Measurements from ENCODE around the gene FCN1. TPM values are rescaled to one million over a fixed set of nuclear protein-coding genes. Genes with fewer than 3 reads are reported as not detected.

The FCN1 gene
- total and polyA plus RNA-seq, 2 of the 8 experiments (the other 6 are each of a cell fraction or from before 2014, with no cell fraction given), result not detected

DNA sequence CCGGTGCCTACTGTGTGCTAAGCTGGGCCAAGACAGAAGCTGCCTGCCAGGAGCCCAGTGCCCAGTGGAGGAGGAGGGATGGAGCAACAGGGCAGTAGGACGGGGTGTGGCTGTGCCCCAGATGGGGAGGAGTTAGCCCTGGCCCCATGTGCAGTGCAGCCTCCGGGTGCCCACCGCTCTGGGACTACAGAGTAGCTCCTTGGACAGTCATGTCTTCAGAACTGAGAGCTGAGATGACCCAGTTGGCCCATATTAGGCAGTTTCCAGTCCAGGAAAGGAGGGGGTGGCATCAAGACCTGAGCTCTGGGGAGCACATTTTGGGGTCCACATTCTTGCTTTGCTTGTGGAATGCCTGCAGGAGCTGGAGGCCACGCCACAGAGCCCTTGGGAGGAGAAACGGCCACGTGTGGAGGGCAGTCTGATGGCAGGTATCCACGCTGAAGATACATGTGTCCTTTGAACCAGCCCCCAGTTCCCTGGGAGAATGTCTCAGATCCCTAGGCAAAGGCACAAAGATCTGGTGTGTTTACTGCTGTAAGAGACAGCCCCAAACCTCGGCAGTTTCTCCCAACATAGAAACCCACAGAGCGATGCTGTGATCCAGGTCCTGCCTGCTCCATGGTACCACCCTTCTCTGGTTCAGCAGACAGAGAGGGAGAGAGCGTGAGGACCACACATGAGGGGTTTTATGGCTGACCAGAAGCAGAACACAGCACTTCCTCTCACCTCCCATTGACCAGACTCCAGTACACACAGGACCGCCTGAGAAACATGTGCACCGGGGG, 46.8 kb upstream of the FCN1 start:
- H3K36me3 ChIP-seq (ENCODE audit: control insufficient read depth in 2 of 4, insufficient read depth in 4 of 4, low read length in 3 of 4), result no peaks in the 10 kb centered on the region
- H3K4me1 ChIP-seq (replicated peaks in 1 of 4; ENCODE audit: control insufficient read depth in 3 of 4, insufficient read depth in 4 of 4, low read length in 3 of 4), result peaks cover 0 to 16% (median 9%) of the 10 kb centered on the region in 4 experiments; a peak in 4 of 7 replicates
- H3K23me2 ChIP-seq (ENCODE audit: low read depth, low read length), result no peaks in the 10 kb centered on the region
- FAIRE-seq (no peak), DNase-seq (ENCODE audit: low read depth in 1 of 2, low spot score in 2 of 2) (no peak)
- no peaks in the 10 kb centered on the region for H3K79me1 ChIP-seq (ENCODE audit: low read depth, low read length)
- H4K5ac ChIP-seq (ENCODE audit: insufficient read length, low read depth, low read length), result no peak overlapping the region
- no peak overlapping the region for H3K14ac ChIP-seq (ENCODE audit: insufficient read length)
- no peak overlapping the region for H2AK5ac ChIP-seq (ENCODE audit: low read depth, low read length)
- no peak overlapping the region for H2BK15ac ChIP-seq (ENCODE audit: low read length)
- no peak overlapping the region for H3K4me2 ChIP-seq (ENCODE audit: insufficient read depth in 1 of 2, low read depth in 2 of 2, low read length in 2 of 2)
- H4K91ac ChIP-seq (replicated peaks; ENCODE audit: insufficient read length, low read length), result no peak overlapping the region
- H2BK12ac ChIP-seq (ENCODE audit: low read depth, low read length), result no peak overlapping the region
- H3K18ac ChIP-seq (ENCODE audit: extremely low read depth, low read length), result no peak overlapping the region
- ChIA-PET POLR2A (ENCODE audit: partially characterized antibody) (no interaction called here), CTCF (ENCODE audit: partially characterized antibody) (interaction anchor here (0.7 to 0.9 kb wide), 2 partner anchors 8 to 9 kb away, joined by 3 read pairs; no protein-coding TSS in a partner anchor)
- no peak overlapping the region for H2BK20ac ChIP-seq (ENCODE audit: low read length)
- no peaks in the 10 kb centered on the region for H3K9me3 ChIP-seq (ENCODE audit: insufficient read depth in 2 of 2, low read depth in 1 of 2, low read length in 1 of 2)
- H4K8ac ChIP-seq (ENCODE audit: extremely low read depth, insufficient read depth, low read length), result no peak overlapping the region
- no peaks in the 10 kb centered on the region for H3K79me2 ChIP-seq (ENCODE audit: control insufficient read depth in 1 of 2, insufficient read depth in 2 of 2, low read length in 2 of 2)
- H2AFZ ChIP-seq (ENCODE audit: low read length), result no peak overlapping the region
- no peak overlapping the region for H2BK120ac ChIP-seq (replicated peaks; ENCODE audit: low read depth, low read length)
- H4K20me1 ChIP-seq (replicated peaks in 1 of 2; ENCODE audit: control insufficient read depth in 1 of 2, insufficient read depth in 2 of 2, low read length in 2 of 2), result no peaks in the 10 kb centered on the region
- H3K4me3 ChIP-seq (ENCODE audit: extremely low read depth in 1 of 4, insufficient read depth in 2 of 4, low read depth in 3 of 4, low read length in 4 of 4), result no peak overlapping the region
- H3K4ac ChIP-seq (replicated peaks; ENCODE audit: insufficient read length, low read depth, low read length), result no peak overlapping the region
- H3K27ac ChIP-seq (ENCODE audit: low read depth, low read length), result no peak overlapping the region
- H3K9ac ChIP-seq (replicated peaks in 1 of 4; ENCODE audit: extremely low read depth in 1 of 4, low read depth in 3 of 4, low read length in 3 of 4), result no peak overlapping the region
- 83% methylated on average over 13 of the region's 13 CpGs; no CpG with 5 or more reads in 1 of the 2 experiments for WGBS, 2 experiments (ENCODE audit: extremely low coverage in 1 of 2, insufficient coverage in 1 of 2, insufficient read length in 1 of 2, insufficient replicate concordance in 2 of 2, low coverage in 1 of 2, low lambda C conversion rate in 2 of 2, missing lambda C conversion rate in 1 of 2)
- H3K56ac ChIP-seq (replicated peaks; ENCODE audit: insufficient read length, low read depth, low read length), result no peak overlapping the region
- H3K23ac ChIP-seq (ENCODE audit: insufficient read length), result no peak overlapping the region
- H2BK5ac ChIP-seq (ENCODE audit: low read depth, low read length), result 0 out of 2 replicates have a peak overlapping the region, but pooled peaks have one; percentile 39
- H3K27me3 ChIP-seq (replicated peaks in 1 of 4; ENCODE audit: control insufficient read depth in 3 of 4, extremely low read depth in 1 of 4, insufficient read depth in 3 of 4, low read length in 3 of 4), result no peaks in the 10 kb centered on the region
- TF ChIP-seq RAD21 (IDR thresholded peaks at IDR 0.05 in 1 of 2, conservative IDR thresholded peaks at IDR 0.05 in 1 of 2; ENCODE audit: low read depth in 2 of 2, low read length in 2 of 2), result no peak
- no peak for TF ChIP-seq TAF7 (optimal IDR thresholded peaks at IDR 0.05; ENCODE audit: borderline replicate concordance, low read depth, low read length)
- TF ChIP-seq GTF2F1 (IDR thresholded peaks at IDR 0.05; ENCODE audit: borderline replicate concordance, low read depth, low read length), result no peak
- TF ChIP-seq, protein P1, sequence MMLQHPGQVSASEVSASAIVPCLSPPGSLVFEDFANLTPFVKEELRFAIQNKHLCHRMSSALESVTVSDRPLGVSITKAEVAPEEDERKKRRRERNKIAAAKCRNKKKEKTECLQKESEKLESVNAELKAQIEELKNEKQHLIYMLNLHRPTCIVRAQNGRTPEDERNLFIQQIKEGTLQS (IDR thresholded peaks at IDR 0.05; ENCODE audit: insufficient read depth, low read depth, low read length), result no peak

All from H1 (cell line).